Body of pancreas (tissue), 4 donors: ENCODE measurements around the gene MPST. TPM values are rescaled to one million over a fixed set of nuclear protein-coding genes. Genes with fewer than 3 reads are reported as not detected.

Source experiments
- ATAC-seq: fragments of 150-250 bp; one replicate; pipeline ENCODE4 v1.9.1; 2016
- DNase-seq, 4 donors: peaks; one replicate each; pipeline ENCODE4 v3.0.0-alpha.2; 2019
- H3K27ac ChIP-seq, 4 donors: fragments of 200-600 bp; sonication (generic); 1 replicate in 3 of 4; 2 replicates in 1 of 4; pipeline versions ENCODE4 v1.5.1 to v1.6.1; 2016 to 2019; ENCODE audit warnings: mild to moderate bottlenecking in 1 of 4, mixed read lengths in 1 of 4, moderate library complexity in 1 of 4
- H3K27me3 ChIP-seq, 2 donors: fragments of 200-600 bp; sonication (generic); one replicate each; pipeline ENCODE4 v1.6.0; 2016; ENCODE audit warnings: mild to moderate bottlenecking in 1 of 2
- H3K36me3 ChIP-seq, 2 donors: fragments of 200-600 bp; sonication (generic); replicated peaks in 1 of 2; 2 replicates each; pipeline ENCODE4 v1.5.1; 2016; ENCODE audit warnings: low read depth in 2 of 2; ENCODE audit not compliant: insufficient read depth in 1 of 2
- H3K4me1 ChIP-seq: fragments of 200-600 bp; sonication (generic); one replicate; pipeline ENCODE4 v1.6.0; 2016
- H3K4me3 ChIP-seq, 2 donors: fragments of 200-600 bp; sonication (generic); 1 replicate in 1 of 2; 2 replicates in 1 of 2; pipeline ENCODE4 v1.5.1; 2016 to 2019
- H3K9me3 ChIP-seq, 3 donors: fragments of 200-600 bp; sonication (generic); 1 replicate in 2 of 3; 2 replicates in 1 of 3; pipeline ENCODE4 v1.5.1; 2016
- CTCF ChIP-seq, 7 experiments: fragments of 450-650 bp in 4 of 7; fragments of 200-600 bp in 3 of 7; sonication (generic) in 3 of 7; IDR thresholded peaks; one replicate each; pipeline ENCODE4 v1.5.1; 2016 to 2019; ENCODE audit warnings: antibody characterized with exemption in 7 of 7
- POLR2A ChIP-seq, 3 donors: fragments of 450-650 bp; IDR thresholded peaks; one replicate each; pipeline ENCODE4 v1.6.1; 2016; ENCODE audit warnings: antibody characterized with exemption in 3 of 3, mild to moderate bottlenecking in 2 of 3
- WGBS, 2 donors: methylation state at CpG; one replicate each; pipeline ENCODE4 v1.1.5; 2017; 5-methylcytosine and 5-hydroxymethylcytosine counted together
- intact Hi-C: fragments of 100-400 bp; cut with DNase I; formaldehyde crosslinking; loops from one replicate; pipeline ENCODE4 v1.15.1; 2023
- total RNA-seq, 2 donors: library from RNA; depleted of rRNA; stranded (reverse); fragments of >200 nt; gene quantifications; one replicate each; pipeline ENCODE4 v1.1.0, GENCODE V29; 2016

The MPST gene
- total RNA-seq, 2 donors from 2014 or later: 173 TPM

GRCh38 chr22:37023743-37024338, 4.3 kb downstream of the MPST start:
- Histone ChIP-seq H3K27me3 (no peaks in the 10 kb centered on the region), H3K36me3 (peaks cover 0 to 7% of the 10 kb centered on the region in 2 donors), H3K27ac (no peak overlapping the region), H3K9me3 (no peaks in the 10 kb centered on the region), H3K4me3 (no peak overlapping the region), H3K4me1 (peaks cover 58% of the 10 kb centered on the region)
- no peak for TF ChIP-seq CTCF (IDR thresholded peaks at IDR 0.05)
- TF ChIP-seq POLR2A (IDR thresholded peaks at IDR 0.05): no peak
- intact Hi-C loops: no loop called here
- ATAC-seq (no peak), DNase-seq (no peak)
- WGBS, 2 donors: 93 to 94% methylated on average over 21 to 33 of the region's 34 CpGs

GRCh38 chr22:37024339-37025157, 5.0 kb downstream of the MPST start:
- no peak overlapping the region for H3K27ac ChIP-seq
- TF ChIP-seq CTCF (IDR thresholded peaks at IDR 0.05): no peak
- TF ChIP-seq POLR2A (IDR thresholded peaks at IDR 0.05): no peak
- 91 to 92% methylated on average over 53 to 61 of the region's 71 CpGs for WGBS, 2 donors
- H3K4me3 ChIP-seq: no peak overlapping the region
- DNase-seq: no peak
- no peaks in the 10 kb centered on the region for H3K9me3 ChIP-seq
- peaks cover 58% of the 10 kb centered on the region for H3K4me1 ChIP-seq
- ATAC-seq: no peak
- intact Hi-C loops: no loop called here
- no peaks in the 10 kb centered on the region for H3K27me3 ChIP-seq
- peaks cover 0 to 13% of the 10 kb centered on the region in 2 donors for H3K36me3 ChIP-seq

- TF ChIP-seq POLR2A (IDR thresholded peaks at IDR 0.05): no peak
- no peak for TF ChIP-seq CTCF (IDR thresholded peaks at IDR 0.05)
- H3K27ac ChIP-seq: no peak overlapping the region
- no peak for ATAC-seq
- H3K9me3 ChIP-seq: no peaks in the 10 kb centered on the region
- WGBS, 2 donors: 68 to 71% methylated on average over 9 to 10 of the region's 10 CpGs
- no peak overlapping the region for H3K4me3 ChIP-seq
- peaks cover 53% of the 10 kb centered on the region for H3K4me1 ChIP-seq
- intact Hi-C loops: no loop called here
- DNase-seq: no peak
- H3K36me3 ChIP-seq: peaks cover 0 to 13% of the 10 kb centered on the region in 2 donors
- H3K27me3 ChIP-seq: no peaks in the 10 kb centered on the region
These were observed 6.0 kb downstream of the MPST start for GRCh38 chr22:37025500-37026070.

- peaks cover 0 to 13% of the 10 kb centered on the region in 2 donors for H3K36me3 ChIP-seq
- ATAC-seq (no peak), DNase-seq (no peak)
- no peak overlapping the region for H3K27ac ChIP-seq
- H3K27me3 ChIP-seq: no peaks in the 10 kb centered on the region
- 90 to 96% methylated on average over 5 of the region's 5 CpGs for WGBS, 2 donors
- no peaks in the 10 kb centered on the region for H3K9me3 ChIP-seq
- TF ChIP-seq CTCF (IDR thresholded peaks at IDR 0.05) (no peak), POLR2A (IDR thresholded peaks at IDR 0.05) (no peak)
- peaks cover 52% of the 10 kb centered on the region for H3K4me1 ChIP-seq
- intact Hi-C loops: no loop called here
- no peak overlapping the region for H3K4me3 ChIP-seq
These were observed 6.8 kb downstream of the MPST start for GRCh38 chr22:37026325-37026724.
